Kasumi-1 (cell line): ENCODE results near the gene SLC22A17.

Experiments used
- DNase-seq, 2 experiments: peaks; one replicate each; lab custom pipeline; 2025; lab: John Stamatoyannopoulos, UW

Gene SLC22A17

DNA sequence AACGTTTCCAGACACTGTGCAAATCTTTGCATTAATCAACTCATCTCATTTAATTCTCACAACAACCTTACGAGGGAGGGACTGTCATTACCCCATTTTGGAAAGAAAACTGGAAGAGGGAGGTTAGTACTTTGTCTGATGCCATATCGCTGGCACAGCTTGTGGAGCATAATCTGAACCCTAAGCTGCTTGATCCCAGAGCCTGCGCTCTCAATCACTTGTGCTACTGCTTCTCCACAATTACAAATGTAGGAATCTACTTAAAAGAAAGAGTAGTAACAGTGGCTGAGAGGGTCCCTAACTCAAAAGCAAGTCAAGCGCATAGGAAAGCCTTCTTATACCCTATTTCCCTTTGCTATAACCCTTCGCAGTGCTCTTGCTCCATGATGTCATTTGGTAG lies 9.1 kb upstream of the SLC22A17 start:
- no peak for DNase-seq

- no peak for DNase-seq
These were observed 8.6 kb upstream of the SLC22A17 start for GRCh38 chr14:23361320-23361719.

DNA sequence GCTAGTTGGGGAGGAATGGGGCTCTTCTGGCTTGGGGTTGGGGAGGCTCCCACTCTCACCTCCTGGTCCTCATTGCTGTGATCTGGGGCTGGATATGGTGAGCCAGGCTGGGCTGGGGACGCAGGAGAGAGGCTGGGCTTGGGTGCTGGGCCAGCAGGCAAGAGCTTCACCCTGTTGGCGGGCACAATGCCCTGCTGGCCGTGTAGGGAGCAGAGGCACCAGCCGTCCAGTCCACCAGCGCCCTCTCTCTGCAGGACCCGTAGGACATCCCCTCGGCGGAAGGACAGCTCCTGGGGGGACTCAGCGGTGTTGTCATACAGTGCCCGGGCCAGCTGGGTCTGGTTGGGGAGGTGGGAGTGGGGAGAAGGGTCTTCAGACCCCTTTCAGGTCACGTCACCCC lies 7.8 kb upstream of the SLC22A17 start:
- DNase-seq: no peak

DNA sequence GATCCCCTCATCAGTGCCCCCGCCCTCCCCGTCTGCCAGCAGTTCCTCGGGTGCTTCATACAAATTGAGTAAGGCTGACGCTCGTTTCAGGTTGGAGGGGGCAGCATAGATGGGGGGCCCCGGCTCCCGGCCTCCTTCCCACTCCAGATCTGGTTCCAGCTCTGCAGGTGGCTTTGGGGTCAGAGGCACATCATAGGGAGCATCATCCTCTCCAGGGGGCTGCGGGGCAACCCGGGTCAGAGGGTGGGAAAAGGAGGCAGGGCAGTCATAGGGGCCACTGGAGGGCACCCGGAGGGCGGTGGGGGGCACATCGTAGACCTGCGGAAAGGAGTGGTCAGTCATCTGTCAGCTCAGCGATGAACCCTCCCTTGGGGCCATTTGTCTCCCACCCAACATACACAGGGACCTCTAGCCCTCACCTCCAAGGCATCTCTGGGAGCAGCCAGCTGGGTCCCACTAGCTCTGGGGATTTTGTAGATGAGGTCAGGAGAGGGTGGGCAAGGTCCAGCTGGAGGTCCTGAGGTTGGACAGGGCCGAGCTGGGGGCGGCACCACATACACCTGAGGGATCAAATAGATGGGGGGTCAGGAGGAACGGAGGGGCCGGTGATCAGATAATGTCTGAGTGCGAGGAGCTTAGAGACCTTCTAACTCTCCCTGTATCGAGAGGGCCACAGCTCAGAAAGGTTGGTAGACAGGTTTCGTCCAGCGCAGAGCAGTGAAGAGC lies 7.2 kb upstream of the SLC22A17 start:
- no peak for DNase-seq

DNA sequence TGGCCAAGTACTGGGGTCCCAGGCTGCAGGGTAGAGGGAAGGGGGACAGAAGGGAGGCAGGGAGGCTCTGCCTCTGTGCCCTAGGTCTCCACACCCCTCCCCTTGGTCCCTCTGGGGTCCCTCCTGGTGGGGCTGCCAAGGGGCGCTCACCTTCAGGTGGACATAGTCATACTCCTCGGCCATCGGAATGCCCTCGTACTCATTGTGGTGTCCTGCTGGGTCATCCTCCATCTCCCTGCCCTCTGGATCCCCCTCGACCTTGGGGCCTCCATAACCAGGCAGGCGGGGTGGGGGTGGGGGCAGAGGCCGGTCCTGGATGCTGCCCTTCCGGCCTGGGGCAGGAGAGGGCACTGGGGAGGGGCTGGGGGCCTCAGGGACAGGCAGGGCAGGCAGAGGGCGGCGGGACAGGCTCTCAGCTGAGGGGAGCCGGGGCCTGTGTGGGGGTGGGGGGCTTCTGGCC lies 6.5 kb upstream of the SLC22A17 start:
- no peak for DNase-seq

GRCh38 chr14:23358553-23359166 lies 6.0 kb upstream of the SLC22A17 start:
- DNase-seq: no peak

DNA sequence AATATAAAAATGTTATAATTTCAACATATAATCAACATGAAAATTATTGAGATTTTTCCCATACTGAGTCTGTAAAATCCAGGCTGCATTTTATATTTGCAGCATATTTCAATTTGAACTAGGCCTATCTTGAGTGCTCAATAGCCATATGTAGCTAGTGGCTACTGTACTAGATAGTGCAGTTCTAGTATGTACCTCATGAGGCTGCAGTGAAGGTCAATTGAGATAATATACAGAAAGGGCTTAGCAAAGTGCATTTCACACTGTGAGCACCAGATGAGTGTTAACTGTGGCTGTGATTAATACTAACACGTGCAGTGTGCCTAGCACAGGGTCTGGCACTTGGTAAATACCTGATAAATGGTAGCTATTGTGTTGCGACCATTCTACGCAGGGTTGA lies 5.4 kb upstream of the SLC22A17 start:
- DNase-seq: no peak

DNA sequence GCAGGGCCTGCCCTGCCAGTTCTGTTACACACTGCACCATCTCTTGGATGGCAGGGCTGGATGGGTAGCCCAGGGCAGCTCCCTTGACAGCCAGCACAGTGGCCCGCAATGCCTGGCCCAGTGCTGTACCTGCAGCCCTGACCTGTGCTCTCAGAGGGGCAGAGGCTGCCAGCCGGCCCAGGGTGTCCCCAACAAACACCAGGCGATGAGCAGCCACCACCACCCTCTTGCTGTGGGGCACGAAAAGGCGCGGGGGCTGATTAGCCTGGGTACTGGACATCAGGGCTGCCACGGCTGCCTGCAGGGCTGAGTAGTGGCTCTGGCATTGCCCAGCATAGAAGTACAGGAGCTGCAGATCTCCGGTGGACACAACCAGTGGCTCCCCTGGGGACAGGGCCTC lies 4.6 kb upstream of the SLC22A17 start:
- no peak for DNase-seq

GRCh38 chr14:23356662-23357061 lies 4.0 kb upstream of the SLC22A17 start:
- DNase-seq: no peak

DNA sequence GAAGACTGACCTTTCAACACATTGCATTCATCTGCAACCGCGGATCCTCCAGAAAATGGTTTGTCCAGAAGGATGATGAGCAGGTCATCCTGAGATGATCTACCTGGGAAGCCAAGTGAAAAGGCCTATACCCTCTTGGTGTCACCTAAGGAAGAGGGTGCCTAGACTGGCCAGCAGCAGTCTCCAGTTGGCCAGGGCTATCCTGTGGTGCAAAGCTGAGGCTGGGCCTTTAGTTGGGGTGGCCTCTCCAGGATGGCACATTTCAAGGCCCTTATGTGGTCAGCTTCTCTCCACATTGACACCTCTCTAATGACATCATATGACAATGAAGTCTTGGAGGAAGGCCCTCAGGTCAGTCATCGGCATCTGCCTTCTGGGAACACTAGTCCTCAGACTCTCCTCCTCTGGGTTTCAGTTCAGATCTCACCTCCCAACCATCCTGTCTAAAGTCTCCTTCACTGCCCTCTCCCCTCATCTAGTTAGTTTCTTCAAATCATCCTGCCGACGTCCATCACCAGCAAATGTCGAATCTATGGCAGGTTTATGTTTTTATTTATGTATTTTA lies 3.3 kb upstream of the SLC22A17 start:
- DNase-seq: no peak

GRCh38 chr14:23354990-23355389 lies 2.3 kb upstream of the SLC22A17 start:
- DNase-seq: no peak

DNA sequence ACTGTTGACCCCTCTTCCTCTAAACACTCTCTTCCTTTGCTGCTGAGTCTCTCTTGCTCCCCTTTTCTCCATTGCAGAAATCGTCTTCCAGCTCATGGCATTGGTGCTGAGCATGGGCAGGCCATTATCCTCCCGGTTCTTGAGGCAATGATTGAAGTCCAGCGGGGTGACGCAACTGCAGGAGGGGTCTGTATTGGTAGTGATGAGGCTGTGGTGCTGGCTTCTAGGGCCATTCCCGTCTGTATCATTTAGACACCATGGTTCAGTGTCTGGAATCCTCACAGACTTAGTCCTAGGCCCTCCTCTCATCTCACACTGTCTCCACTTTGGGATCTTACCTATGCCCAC lies 720 bp upstream of the SLC22A17 start:
- DNase-seq: no peak

- DNase-seq: no peak
These were observed 794 bp downstream of the SLC22A17 start for GRCh38 chr14:23351681-23352505.

GRCh38 chr14:23349156-23349845 lies 3.4 kb downstream of the SLC22A17 start:
- no peak for DNase-seq

DNA sequence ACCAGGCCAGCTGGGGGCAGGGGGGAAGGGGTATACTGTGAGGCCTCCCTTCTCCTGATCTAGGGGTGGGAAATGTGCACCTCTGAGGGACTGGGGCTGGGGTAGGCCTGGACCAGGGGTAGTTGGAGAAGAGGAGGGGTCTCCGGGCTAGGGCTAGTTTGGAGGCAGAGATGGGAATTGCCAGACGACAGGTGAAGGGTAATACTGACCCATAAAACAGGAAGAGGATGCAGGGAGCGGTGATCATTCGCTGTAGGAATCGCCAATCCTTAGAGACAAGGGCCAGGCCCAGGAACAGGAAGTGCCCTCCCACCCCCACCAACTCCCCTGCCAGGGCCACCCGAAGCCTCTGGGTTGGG lies 4.4 kb downstream of the SLC22A17 start:
- DNase-seq: no peak

- DNase-seq: no peak
These were observed 5.0 kb downstream of the SLC22A17 start for GRCh38 chr14:23347406-23348296.

- DNase-seq: no peak
These were observed 5.8 kb downstream of the SLC22A17 start for GRCh38 chr14:23346693-23347405.

- no peak for DNase-seq
These were observed 6.5 kb downstream of the SLC22A17 start for GRCh38 chr14:23345987-23346692.

DNA sequence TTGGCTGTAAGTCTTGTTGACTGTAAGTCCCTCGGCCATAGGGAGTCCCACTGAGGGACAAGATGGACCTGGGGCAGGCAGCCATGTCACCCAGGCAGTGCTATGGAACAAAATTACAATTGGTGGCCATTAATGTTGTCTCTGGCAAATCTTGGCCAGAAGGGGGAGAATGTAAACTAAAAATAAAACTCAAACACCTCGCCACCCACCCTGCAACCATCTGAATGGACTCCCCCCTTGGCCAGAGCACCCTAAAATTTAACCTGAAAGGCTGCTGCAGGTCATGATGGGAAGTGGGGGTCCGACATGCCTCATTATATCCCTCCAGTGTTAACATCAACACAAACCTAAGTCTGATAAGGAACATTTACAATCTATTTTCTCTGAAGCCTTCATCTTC lies 8.2 kb downstream of the SLC22A17 start:
- DNase-seq: no peak
